SH-SY5Y (cell line): ENCODE data around the gene GCM1.

Source experiments
- GATA2 ChIP-seq: IDR thresholded peaks from 2 replicates; pipeline ENCODE4 v1.6.1; 2011; ENCODE audit warnings: mild to moderate bottlenecking, low read depth, low read length
- GATA3 ChIP-seq: IDR thresholded peaks from 2 replicates; pipeline ENCODE4 v1.6.1; 2011; ENCODE audit warnings: low read depth, mild to moderate bottlenecking, low read length, moderate library complexity

GCM1 gene

GRCh38 chr6:53148684-53149083, at the start of gene GCM1:
Gene GCM1, minus strand, starts transcription at chr6:53148841. Its CDS starts 3,209 bp downstream, at chr6:53145632.
- TF ChIP-seq GATA2, result no peak
- no peak for TF ChIP-seq GATA3

- TF ChIP-seq GATA3, result no peak
- TF ChIP-seq GATA2, result no peak
Observed at GRCh38 chr6:53197553-53197952, 48.9 kb upstream of the GCM1 start.

GRCh38 chr6:53195048-53195447, 46.4 kb upstream of the GCM1 start:
- no peak for TF ChIP-seq GATA2
- no peak for TF ChIP-seq GATA3

GRCh38 chr6:53192682-53193188, 44.1 kb upstream of the GCM1 start:
- TF ChIP-seq GATA2 (no peak), GATA3 (no peak)

- no peak for TF ChIP-seq GATA2
- no peak for TF ChIP-seq GATA3
Observed at GRCh38 chr6:53189554-53189953, 40.9 kb upstream of the GCM1 start.

DNA sequence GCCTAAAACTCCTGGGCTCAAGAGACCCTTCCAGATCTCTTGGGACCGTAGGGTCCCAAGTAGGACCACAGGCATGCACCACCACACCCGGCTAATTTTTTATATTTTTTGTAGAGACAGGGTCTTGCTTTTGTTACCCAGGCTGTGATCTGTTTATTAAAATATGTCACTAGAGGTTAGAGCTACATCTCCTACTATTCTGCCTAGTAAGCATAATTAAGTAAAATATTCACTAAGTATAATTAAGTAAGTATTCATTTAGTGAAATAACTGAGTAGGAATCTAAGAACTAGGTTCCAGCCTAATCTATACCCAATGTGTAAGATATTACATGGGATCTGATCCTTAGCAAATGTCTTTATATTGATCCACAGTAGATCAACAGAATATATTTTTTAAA, 40.2 kb upstream of the GCM1 start:
- TF ChIP-seq GATA3, result no peak
- TF ChIP-seq GATA2, result no peak

DNA sequence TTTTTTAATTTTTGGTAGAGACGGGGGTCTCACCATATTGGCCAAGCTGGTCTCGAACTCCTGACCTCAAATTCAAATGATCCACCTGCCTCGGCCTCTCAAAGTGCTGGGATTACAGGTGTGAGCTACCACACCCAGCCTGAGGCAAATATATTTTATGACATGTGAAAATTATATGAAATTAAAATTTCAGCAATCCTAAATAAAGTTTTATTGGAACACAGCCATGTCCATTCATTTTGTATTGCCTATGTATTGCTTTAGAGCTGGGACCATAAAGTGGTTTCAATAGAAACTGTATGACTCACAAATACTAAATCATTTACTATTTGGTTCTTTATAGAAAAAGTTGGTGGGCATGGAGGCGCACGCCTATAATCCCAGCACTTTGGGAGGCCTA, 32.0 kb upstream of the GCM1 start:
- TF ChIP-seq GATA3 (no peak), GATA2 (no peak)

- no peak for TF ChIP-seq GATA2
- TF ChIP-seq GATA3, result no peak
Observed at GRCh38 chr6:53179961-53180651, 31.5 kb upstream of the GCM1 start.

GRCh38 chr6:53178837-53179432, 30.3 kb upstream of the GCM1 start:
- no peak for TF ChIP-seq GATA2
- TF ChIP-seq GATA3, result no peak

DNA sequence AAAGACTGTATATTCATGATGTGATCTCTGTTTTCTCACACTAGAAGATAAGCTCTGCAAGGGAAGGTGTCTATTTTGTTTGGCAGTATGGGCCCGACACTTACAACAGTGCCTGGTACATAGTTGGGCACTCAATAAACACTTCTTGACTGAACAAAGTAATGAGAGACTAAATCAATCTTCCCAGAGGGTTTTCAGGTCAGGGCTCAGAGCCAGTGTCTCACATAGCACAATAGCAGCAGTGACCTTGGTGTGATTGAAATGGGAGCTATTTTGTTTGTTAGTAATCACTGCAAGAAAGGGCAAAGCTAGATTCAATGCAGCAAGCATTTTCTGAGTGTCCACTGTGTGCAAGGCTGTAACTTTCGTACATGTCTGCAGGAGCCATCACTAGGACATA, 26.4 kb upstream of the GCM1 start:
- TF ChIP-seq GATA3, result no peak
- TF ChIP-seq GATA2, result no peak

GRCh38 chr6:53172468-53172803, 23.8 kb upstream of the GCM1 start:
- TF ChIP-seq GATA2 (no peak), GATA3 (no peak)

DNA sequence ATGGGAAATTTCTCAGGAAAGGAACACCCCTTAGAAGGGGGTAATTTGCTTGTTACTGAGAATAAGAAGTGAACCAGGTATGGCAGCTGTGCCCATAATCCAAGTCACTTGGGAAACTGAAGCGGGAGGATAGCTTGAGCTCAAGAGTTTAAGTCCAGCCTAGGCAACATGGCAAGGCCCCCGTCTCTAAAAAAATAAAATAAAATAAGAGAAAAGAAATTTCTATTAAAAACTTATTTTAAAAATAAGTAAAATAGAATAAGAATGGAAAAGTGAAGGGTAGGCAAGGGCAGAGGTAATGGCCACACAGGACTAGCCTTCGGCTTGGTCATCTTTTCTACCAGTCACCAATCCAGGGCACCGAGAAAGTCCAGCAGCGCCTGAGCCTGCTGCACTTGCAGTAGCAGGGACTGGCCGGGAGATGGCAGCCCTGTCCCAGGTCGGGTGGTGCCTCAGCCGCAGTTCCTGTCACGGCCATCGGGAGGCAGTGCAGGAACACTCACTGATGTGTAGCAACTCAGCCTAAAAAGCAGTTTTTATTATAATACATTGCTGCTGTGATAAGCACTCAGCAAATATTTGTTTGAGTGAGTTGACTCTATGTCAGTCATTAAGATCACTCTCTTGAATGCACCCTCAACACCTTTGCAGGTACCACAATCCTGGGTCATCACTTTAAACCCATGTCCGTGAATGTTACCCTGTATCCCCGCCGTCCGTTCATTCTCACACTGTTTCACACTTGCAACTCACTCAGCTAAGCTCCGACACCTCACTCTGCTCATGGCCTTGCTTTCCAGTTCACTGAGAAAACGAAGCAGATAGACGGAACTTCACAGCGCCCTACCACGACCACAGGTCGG, 23.2 kb upstream of the GCM1 start:
- TF ChIP-seq GATA2 (no peak), GATA3 (no peak)

DNA sequence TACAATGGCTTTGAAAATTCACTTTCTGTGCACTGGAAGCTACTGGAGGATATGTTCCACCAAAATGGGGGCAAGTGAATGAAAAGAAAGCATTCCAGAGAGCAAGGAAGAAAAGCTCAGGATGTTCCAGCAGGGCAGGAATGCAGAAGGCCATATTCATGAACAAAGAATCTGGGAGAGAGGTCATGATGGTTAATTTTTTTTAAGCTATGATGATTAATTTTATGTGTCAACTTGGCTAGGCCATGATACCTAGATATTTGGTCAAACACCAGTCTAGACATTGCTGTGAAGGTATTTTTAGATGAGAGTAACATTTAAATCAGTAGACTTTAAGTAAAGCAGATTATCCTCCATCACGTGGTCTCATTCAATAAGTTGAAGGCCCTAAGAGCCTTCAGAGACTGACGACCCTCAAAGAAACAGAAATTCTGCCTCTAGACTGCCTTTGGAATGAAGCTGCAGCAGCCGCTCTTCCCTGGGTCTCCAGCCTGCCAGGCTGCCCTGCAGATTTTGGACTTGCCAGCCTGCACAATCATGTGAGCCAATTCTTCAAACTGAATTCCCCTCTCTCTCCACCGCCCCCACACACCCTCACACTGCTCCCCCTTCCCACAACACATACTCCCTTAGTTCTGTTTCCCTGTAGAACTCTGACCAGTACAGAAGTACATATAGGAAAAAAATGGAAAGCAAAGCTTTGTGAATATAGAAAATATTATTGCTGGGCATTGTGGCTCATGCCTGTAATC, 20.1 kb upstream of the GCM1 start:
- TF ChIP-seq GATA2, result no peak
- TF ChIP-seq GATA3, result no peak

- TF ChIP-seq GATA2, result no peak
- TF ChIP-seq GATA3, result no peak
Observed at GRCh38 chr6:53165293-53165692, 16.7 kb upstream of the GCM1 start.
